ENCODE measurements around the gene EXO1. TPM values are rescaled to one million over a fixed set of nuclear protein-coding genes. Genes with fewer than 3 reads are reported as not detected.
A peak's percentile ranks its signal among the peaks of the same experiment; 100 is the strongest.

Gene EXO1
- total RNA-seq, 1 donor from 2014 or later: 25.5 TPM

DNA sequence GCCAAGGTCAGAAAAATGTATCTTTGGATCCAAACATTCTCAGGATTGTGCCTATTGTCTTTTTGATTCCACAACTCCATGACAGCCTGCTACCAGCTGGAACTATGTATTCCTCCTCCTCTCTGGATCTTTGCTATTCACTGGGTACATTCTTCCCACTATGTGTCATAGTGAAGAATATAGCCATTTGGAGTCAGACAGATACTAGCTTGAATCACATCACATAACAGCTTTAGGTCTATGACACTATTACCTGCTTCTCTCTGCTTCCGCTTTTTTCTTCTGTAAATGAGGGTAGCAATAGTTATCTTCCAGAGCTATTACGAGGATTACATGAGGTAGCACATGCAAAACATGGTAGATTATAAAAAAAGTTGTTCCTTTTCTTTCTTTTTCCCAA, 5.4 kb upstream of the EXO1 start:
- DNase-seq (ENCODE audit: extremely low spot score, unreplicated experiment): no peak
- Mint-ChIP-seq H3K4me1 (ENCODE audit: unreplicated experiment) (peaks cover 5% of the 10 kb centered on the region), H3K9me3 (no peaks in the 10 kb centered on the region), H3K36me3 (no peaks in the 10 kb centered on the region), H3K4me3 (no peak overlapping the region), H3K27ac (no peak overlapping the region), H3K27me3 (peaks cover 5% of the 10 kb centered on the region)
- TF ChIP-seq, protein P1, sequence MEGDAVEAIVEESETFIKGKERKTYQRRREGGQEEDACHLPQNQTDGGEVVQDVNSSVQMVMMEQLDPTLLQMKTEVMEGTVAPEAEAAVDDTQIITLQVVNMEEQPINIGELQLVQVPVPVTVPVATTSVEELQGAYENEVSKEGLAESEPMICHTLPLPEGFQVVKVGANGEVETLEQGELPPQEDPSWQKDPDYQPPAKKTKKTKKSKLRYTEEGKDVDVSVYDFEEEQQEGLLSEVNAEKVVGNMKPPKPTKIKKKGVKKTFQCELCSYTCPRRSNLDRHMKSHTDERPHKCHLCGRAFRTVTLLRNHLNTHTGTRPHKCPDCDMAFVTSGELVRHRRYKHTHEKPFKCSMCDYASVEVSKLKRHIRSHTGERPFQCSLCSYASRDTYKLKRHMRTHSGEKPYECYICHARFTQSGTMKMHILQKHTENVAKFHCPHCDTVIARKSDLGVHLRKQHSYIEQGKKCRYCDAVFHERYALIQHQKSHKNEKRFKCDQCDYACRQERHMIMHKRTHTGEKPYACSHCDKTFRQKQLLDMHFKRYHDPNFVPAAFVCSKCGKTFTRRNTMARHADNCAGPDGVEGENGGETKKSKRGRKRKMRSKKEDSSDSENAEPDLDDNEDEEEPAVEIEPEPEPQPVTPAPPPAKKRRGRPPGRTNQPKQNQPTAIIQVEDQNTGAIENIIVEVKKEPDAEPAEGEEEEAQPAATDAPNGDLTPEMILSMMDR (conservative IDR thresholded peaks at IDR 0.05): no peak

DNA sequence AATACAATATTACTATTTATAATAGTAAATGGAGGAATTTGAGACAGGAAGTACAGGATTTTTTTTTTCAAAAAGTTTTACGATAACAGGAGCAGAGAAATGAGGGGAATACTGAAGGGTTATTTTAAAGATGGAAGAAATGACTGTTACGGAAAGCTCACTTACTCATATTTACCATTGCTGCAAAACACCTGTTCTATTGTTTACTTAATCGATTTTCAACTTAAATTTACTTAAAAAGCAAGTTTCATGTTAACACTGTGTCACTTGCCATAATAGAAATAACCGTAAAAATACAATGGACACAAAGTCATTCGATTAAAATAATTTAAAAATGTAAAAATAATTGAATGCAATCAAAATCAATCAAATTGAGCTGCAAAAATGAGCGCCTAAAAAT, 3.4 kb upstream of the EXO1 start:
- Mint-ChIP-seq H3K4me3 (no peak overlapping the region), H3K27me3 (peaks cover 5% of the 10 kb centered on the region), H3K27ac (no peak overlapping the region), H3K9me3 (no peaks in the 10 kb centered on the region), H3K36me3 (no peaks in the 10 kb centered on the region), H3K4me1 (ENCODE audit: unreplicated experiment) (peaks cover 18% of the 10 kb centered on the region)
- TF ChIP-seq, protein P1 (conservative IDR thresholded peaks at IDR 0.05): no peak
- DNase-seq (ENCODE audit: extremely low spot score, unreplicated experiment): no peak

DNA sequence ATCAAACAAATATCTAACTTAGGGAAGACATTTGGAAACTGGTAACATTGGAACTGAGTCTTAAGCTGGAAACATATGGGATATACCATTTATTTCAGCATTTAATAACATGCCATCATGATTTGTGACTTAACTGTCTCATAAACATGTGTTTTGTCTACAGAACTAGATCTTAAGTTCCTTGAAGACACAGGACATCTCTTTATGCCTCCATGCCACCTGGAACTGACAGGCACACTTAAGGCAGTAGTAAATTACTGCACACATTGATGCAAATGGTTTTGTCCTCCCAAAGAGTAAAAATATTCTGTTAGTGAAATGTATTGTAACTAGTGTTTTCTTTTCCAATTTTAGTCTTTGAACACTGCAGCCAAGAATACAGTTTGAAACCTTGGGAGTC, 1.6 kb upstream of the EXO1 start:
- peaks cover 5% of the 10 kb centered on the region for H3K27me3 Mint-ChIP-seq
- H3K9me3 Mint-ChIP-seq: no peaks in the 10 kb centered on the region
- TF ChIP-seq, protein P1 (conservative IDR thresholded peaks at IDR 0.05): no peak
- H3K36me3 Mint-ChIP-seq: peaks cover 3% of the 10 kb centered on the region
- H3K4me3 Mint-ChIP-seq: peak overlapping the region; percentile 99
- no peak overlapping the region for H3K27ac Mint-ChIP-seq
- no peak for DNase-seq (ENCODE audit: extremely low spot score, unreplicated experiment)
- H3K4me1 Mint-ChIP-seq (ENCODE audit: unreplicated experiment): peaks cover 18% of the 10 kb centered on the region

DNA sequence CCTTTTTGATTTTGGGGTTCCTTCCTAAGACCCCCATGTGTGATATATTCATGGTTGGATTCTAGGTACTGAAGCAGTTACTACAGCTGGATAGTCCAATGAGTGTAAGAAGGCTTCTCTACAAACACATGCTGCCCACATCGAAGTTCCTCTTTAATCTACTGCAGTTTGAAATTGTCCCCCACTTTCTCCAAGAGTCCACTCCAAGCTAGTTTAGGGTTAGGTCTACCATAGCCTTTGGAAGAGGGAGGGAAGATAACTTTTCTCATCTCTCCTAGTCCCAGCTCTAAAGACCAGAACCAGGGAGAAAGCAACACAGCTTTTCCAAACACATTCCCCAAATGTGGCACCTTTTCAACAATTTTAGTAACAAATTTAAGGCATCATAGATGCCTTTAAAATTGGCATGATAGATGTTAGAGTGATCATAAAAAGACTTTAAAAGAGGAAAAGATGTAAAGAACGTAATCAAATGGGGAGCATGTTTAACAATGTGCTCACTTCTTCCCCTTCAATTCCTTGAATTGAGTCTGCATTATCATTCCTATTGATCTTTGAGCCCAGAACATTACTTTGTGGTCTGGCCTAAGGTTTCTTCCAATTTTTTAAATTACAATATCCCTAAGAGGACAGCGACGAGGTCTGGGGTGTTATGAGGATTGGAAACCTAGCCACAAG, 1.0 kb upstream of the EXO1 start:
- Mint-ChIP-seq H3K9me3 (no peaks in the 10 kb centered on the region), H3K27ac (peak overlapping the region; percentile 99), H3K27me3 (peaks cover 5% of the 10 kb centered on the region), H3K4me3 (peak overlapping the region; percentile 99), H3K36me3 (peaks cover 3% of the 10 kb centered on the region), H3K4me1 (ENCODE audit: unreplicated experiment) (peaks cover 18% of the 10 kb centered on the region)
- TF ChIP-seq, protein P1 (conservative IDR thresholded peaks at IDR 0.05): no peak
- DNase-seq (ENCODE audit: extremely low spot score, unreplicated experiment): no peak

DNA sequence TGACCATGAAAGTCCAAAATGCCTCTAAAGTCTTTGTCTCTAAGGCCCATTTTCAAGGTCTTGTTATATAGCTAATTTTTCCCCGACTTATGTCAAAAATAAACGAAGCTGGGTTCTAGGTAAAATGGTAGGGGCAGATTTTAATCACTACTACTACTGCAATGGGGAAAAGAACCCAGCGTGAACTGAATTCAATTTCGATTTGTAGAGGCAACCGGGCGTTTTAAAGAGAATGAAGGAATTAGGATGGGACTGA, 536 bp upstream of the EXO1 start:
- Mint-ChIP-seq H3K27me3 (peaks cover 5% of the 10 kb centered on the region), H3K4me3 (peak overlapping the region; percentile 99), H3K4me1 (ENCODE audit: unreplicated experiment) (peaks cover 18% of the 10 kb centered on the region), H3K27ac (peak overlapping the region; percentile 99), H3K9me3 (no peaks in the 10 kb centered on the region), H3K36me3 (peaks cover 3% of the 10 kb centered on the region)
- TF ChIP-seq, protein P1 (conservative IDR thresholded peaks at IDR 0.05): no peak
- no peak for DNase-seq (ENCODE audit: extremely low spot score, unreplicated experiment)

Measured in type B pancreatic cell (in vitro differentiated cells).